ENCODE results near the gene HNRNPC.
"Not testable (repeated sequence)": the region's sequence is repeated elsewhere in the genome, so short reads cannot be mapped to it uniquely, and the experiment has no call there.

Gene HNRNPC

GRCh38 chr14:21268617-21269251, 508 bp downstream of the HNRNPC start:
- no peak for DNase-seq (ENCODE audit: low read depth)

- DNase-seq (ENCODE audit: low read depth) = no peak
Measured at GRCh38 chr14:21267886-21268616, 1.2 kb downstream of the HNRNPC start.

- DNase-seq (ENCODE audit: low read depth) = no peak
Measured at GRCh38 chr14:21267431-21267845, 1.8 kb downstream of the HNRNPC start.

DNA sequence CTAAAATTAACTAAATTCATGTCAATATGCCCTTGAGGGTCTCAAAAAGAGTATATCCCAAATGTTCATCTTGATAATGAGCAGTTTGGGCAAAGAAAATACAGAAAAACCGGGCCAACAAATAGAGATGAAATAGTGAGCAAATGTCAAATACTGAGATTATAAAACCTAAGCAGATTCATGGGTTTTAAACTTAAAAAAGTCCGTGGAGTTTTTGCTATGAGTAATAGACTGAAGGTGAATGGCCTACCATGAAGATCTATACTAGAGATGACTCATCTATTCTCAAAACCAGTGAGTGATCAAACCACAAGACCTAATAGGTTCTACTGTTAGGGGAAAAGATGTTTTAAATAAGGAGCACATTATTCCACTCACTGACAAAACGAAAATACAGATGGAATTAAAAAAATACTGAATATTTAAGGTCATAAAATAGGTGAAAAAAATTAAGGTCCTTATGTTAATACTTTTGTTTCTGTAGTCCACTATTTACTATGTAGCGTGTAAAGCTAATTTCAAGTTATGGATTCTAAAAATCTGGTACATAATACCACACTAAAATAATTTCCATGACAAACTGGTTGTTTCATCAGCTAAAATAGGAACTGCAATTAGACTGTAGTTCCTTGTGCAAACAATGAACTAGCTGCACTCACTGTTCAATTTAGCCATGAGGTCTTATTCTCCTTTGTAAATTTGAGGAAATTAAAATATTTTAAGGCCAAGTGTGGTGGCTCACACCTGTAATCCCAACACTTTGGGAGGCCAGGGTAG, 5.0 kb downstream of the HNRNPC start:
- DNase-seq (ENCODE audit: low read depth) = no peak

DNA sequence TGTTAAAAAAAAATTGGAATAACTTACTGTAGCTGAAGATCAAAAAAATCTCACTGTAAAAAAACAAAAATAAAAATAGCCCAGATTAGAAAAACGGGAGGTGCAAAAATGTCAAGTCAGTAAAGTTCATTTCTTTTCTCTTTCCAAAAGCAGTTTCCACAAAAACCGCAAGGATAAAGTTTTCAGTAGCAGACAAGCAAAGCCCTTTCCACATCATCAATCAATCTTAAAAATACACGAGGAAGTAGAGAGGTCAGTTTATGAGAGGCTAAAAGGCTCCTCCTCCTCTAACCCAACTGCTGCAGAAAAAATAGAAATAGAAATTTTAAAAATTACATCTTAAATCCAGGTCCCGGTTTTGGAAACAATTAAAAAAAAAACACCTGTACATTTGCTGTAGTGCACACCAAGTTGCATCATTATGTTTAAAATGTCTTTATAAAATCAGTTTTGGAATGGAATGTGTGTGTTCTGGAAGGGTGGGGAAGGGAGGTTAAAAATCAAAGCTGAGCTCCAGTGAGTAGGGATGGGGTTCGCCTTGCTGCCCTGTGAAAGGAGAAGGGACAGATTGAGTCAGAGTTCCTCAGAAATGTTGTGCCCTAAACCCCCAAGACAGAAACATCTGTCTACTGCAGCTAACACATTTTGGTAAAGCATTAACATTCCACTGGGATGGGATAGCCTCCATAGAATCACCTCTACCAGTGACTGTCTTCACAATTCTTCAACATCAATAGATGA, 5.8 kb downstream of the HNRNPC start:
- no peak for DNase-seq (ENCODE audit: low read depth)

GRCh38 chr14:21262410-21262809, 6.8 kb downstream of the HNRNPC start:
- DNase-seq (ENCODE audit: low read depth) = no peak

GRCh38 chr14:21261824-21262223, 7.4 kb downstream of the HNRNPC start:
- no peak for DNase-seq (ENCODE audit: low read depth)

- DNase-seq (ENCODE audit: low read depth) = no peak
Measured at GRCh38 chr14:21258889-21259787, 10.1 kb downstream of the HNRNPC start.

DNA sequence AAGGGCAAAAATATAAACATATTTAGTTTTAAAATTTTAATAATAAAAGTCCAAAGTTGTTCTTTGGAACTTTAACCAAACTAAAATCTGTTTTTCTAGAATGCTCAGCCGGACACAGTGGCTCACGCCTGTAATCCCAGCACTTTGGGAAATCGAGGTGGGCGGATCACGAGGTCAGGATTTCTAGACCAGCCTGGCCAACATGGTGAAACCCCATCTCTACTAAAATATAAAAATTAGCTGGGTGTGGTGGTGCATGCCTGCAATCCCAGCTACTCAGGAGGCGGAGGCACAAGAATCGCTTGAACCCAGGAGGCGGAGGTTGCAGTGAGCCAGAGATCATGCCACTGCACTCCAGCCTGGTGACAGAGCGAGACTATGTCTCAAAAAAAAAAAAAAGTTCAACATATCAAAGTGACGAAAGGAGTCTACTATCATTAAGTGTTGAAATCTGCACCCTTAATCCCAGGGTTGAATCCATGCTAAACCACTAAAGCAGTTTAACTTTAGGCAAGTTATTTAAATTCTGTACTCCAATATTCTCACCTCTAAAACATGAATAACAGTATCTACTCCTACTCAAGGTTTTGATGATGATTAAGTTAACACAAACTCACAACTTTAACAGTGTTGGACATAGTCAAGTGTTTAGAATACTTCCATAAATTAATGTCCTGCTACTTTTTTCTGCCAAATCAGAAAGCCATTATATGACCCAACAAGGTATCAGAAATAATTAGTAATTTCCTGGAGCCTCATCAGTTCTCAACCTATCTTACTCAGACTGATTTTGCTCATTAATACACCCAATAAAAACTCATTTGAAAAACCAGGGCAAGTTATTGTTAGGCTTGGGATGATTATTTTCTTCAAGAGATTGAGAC, 11.0 kb downstream of the HNRNPC start:
- DNase-seq (ENCODE audit: low read depth) = no peak

DNA sequence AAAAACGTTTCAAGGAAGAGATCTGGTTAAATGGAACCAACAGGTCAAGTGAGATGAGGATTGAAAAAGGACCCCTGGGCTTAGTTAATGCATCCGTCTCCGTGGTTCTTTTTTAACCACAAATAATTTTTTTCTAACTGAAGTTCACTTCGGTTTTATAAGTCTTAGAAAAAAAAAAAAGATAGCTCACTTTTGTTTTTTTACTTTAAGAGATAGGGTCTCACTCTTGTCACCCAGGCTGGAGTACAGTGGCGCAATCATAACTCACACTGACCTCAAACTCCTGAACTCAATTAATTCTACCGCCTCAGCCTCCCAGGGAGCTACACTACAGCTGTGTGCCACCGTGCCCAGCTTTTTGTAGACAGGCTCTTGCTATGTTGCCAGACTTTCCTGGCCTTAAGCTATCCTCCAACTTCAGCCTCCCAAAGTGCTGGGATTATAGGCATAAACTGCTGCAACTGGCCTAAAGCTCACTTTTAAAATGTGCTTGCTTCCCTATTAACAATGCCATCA, 11.8 kb downstream of the HNRNPC start:
- no peak for DNase-seq (ENCODE audit: low read depth)

- no peak for DNase-seq (ENCODE audit: low read depth)
Measured at GRCh38 chr14:21256539-21257393, 12.5 kb downstream of the HNRNPC start.

DNA sequence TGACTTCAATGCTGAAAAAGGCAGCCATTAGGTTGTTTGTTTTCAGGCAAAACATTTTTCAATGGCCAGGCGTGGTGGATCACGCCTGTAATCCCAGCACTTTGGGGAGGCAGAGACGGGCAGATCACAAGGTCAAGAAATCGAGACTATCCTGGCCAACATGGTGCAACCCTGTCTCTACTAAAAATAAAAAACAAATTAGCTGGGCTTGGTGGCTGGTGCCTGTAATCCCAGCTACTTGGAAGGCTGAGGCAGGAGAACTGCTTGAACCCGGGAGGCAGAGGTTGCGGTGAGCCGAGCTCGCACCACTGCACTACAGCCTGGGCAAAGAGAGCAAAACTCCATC, 13.2 kb downstream of the HNRNPC start:
- DNase-seq (ENCODE audit: low read depth) = not testable (repeated sequence)

DNA sequence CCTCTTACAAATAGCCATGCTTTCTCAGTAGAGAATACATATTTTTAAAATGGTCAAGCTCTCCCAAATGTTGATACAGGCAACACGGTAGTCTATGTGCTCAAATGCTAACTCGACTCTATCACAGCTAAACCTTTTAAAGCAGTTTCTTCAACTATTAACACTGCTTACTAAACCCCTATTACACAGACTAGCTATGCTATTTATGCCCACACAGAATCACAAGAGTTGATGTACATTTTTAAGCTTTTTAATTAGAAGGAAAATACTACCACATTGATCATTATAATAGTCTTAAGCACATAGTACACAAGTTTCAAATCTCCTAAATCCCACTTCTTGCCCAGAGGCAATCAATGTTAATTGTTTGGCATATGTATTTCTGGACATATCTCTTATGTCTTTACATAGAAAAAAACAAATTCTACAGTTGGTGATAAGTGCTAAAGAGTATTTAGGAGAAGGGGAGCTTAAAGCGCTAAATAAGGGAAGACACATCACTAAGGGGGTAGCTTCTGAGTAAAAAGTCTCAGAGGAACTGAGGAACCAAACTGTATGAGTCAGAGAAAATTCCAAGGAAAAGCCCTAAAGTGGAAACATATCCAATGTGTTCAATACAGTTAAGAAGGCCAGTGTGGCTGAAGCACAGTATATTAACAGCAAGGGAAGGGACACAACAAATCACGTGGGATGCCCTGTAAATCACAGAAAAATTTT, 13.7 kb downstream of the HNRNPC start:
- no peak for DNase-seq (ENCODE audit: low read depth)

DNA sequence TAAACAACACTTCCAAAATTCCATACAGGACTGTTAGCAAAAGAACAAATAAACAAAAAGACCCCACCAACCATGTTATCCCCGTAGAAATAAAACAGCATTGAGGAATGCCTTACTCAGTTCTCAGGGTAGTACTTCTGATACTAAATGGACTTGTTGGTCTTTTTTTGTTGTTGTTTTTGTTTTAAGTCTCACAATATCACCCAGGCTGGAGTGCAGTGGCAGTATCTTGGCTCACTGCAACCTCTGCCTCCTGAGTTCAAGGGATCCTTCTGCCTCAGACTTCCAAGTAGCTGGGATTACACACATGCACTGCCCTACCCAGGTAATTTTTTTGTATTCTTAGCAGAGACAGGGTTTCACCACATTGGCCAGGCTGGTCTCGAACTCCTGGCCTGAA, 17.1 kb downstream of the HNRNPC start:
- DNase-seq (ENCODE audit: low read depth) = no peak

DNA sequence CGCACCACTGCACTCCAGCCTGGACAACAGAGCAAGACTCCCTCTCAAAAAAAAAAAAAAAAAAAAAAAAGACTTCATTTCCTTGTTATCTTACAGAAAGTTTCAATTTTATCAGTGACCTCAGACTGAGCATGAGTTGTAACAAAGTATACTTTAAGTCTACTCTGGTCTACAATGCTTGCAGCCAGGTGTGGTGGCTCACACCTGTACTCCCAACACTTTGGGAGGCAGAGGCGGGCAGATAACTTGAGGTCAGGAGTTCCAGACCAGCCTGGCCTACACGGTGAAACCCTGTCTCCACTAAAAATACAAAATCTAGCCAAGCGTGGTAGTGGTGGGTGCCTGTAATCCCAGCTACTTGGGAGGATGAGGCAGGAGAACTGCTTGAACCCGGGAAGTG, 18.0 kb downstream of the HNRNPC start:
- DNase-seq (ENCODE audit: low read depth) = no peak

DNA sequence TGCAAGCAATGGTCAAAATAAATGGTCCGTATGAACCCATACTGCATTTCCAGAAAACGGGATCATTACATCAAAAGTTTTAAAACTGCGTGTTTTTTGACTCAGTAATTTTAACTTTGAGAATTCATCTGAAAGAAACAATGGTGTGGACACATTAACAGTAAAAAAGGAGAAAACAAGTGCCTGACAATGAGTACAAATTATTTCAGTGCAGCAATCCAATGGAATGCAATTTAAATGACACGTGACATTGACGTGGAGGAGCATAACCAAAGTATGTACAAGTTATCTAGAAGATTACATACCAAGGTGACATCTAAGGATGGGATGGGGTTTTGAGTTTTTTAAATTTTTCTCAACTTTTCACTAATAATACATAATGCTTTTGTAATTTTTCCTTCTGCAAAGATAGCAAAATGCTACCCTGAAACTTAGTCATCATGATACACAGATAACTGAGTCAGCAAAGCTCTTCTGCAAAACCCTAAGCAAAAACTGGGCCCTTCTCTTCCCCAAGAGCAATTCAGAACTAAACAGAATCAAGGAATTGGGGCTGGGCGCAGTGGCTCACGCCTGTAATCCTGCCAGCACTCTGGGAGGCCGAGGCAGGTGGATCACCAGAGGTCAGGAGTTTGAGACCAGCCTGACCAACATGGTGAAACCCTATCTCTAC, 20.4 kb downstream of the HNRNPC start:
- no peak for DNase-seq (ENCODE audit: low read depth)

DNA sequence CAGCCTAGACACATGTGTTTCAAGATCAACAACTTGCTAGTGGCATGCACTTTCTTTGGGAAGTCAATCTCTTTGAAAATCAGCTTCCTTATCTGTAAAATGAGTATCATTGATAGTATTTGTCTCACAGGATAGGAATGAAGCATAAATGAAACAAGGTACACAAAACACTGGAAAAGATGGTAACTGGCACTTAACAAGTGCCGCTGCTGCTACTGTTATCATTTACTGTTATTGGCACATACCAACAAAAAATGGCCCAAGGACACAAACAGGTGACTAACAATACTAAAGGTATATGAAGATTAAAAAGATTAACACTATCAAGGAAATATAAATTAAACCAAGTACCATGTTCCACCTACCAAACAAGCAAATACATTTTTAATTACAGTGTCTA, 20.9 kb downstream of the HNRNPC start:
- DNase-seq (ENCODE audit: low read depth) = no peak

- no peak for DNase-seq (ENCODE audit: low read depth)
Measured at GRCh38 chr14:21245813-21246212, 23.4 kb downstream of the HNRNPC start.

Data from T follicular helper cell (primary cell).